Hepatocyte (in vitro differentiated cells): ENCODE measurements around the gene CCDC69.

Experiments
- CTCF ChIP-seq: fragments of 200-600 bp; sonication (generic); IDR thresholded peaks from 2 replicates; pipeline ENCODE4 v1.5.1; 2016; ENCODE audit warnings: antibody characterized with exemption, mild to moderate bottlenecking; ENCODE audit not compliant: poor library complexity
- EZH2 ChIP-seq: fragments of 200-600 bp; sonication (generic); IDR thresholded peaks from 2 replicates; pipeline ENCODE4 v1.6.1; 2016; ENCODE audit warnings: antibody characterized with exemption, mild to moderate bottlenecking, borderline replicate concordance
- EZH2phosphoT487 ChIP-seq: fragments of 200-600 bp; sonication (generic); IDR thresholded peaks from one replicate; pipeline ENCODE4 v1.6.1; 2018; ENCODE audit warnings: antibody characterized with exemption, mild to moderate bottlenecking, low read depth, moderate library complexity; ENCODE audit not compliant: unreplicated experiment, severe bottlenecking

DNA sequence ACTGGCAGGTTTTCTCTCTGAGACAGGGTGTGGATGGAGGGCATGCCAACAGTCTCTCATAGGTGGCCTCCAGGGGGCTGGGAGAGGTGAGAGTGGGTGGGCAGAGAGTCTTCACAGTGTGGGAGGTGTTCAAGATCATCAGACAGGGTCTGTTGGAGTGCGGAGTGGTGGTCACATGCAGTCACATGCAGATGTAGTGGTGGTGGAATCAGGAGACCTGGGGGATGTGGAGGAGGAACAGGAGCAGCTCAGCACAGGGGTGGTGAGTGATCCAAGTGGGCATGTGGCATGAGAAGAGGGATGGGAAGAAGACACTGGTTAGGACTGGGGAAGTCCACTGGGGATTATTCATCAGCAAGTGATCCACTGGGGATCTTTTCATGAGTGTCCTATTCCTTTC, 34.9 kb upstream of the CCDC69 start:
- TF ChIP-seq EZH2 (no peak), CTCF (no peak), EZH2phosphoT487 (no peak)
